NCI-H1417 (cell line): ENCODE results near the gene NTN1.

Source experiments
- DNase-seq, 3 experiments: peaks; one replicate each; lab custom pipeline; 2025; lab: John Stamatoyannopoulos, UW

Gene NTN1

GRCh38 chr17:9037736-9038135 is 16.4 kb downstream of the NTN1 start:
- no peak for DNase-seq

GRCh38 chr17:9038380-9038779 is 17.1 kb downstream of the NTN1 start:
- DNase-seq: no peak

DNA sequence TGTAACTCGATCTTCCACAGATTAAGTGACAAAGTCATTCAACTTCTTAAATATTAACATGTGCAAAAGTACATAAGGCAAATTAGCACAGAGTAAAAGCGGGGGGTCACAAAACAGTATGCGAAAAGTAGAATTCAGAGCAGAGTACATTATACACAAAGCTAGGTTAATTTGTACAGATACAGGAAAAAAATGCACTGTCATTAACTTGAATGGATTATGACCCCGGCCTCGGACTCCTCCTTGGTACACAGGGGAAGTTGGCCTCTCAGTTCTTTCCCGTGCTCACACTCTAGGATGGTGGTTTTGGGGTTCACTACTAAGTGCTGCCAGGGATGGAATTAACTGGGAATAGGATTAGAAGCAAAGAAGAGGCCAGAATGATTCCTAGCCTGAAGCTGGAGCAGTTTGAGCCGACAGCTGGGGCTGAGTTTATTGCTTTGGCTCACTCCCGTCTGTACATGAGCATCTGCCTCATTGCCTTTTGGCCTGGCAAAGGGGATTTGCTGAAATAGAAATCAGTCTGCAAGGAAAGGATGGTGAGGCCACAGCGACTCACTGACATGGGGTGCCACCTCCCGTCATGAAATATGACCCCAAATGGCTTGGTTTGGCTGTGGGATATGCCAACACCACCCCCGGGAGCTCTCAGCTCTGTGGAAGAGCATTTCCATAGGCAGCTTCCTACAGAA is 23.6 kb downstream of the NTN1 start:
- DNase-seq: no peak

DNA sequence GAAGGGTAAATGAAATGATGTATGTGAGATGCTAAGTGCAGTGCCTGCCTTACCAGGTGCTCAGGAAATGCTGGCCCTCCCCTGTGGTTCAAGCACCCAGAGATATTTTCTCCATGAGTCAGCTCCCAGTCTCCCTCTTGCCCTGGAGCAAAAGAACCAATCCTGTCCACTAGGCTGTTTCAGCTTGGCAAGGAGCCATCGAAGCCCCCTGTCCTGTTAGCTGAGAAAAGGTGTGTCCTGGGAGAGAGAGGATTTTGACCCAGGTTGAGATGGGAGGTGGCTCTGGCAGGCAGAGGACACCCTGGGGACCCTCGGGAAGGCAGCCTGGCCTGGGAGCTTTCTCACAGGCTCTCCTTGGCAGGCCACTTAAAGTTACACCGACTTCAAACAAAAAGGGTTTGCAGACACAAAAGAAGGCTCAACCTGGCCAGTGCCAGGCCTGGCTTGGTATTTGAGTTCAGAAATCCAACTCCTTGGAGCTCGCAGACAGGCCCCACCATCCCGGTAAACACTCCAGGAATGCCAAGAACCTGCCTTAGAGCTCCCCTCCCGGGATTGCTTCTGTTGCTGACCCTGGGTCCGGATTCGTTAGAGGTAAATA is 29.6 kb downstream of the NTN1 start:
- DNase-seq: no peak

DNA sequence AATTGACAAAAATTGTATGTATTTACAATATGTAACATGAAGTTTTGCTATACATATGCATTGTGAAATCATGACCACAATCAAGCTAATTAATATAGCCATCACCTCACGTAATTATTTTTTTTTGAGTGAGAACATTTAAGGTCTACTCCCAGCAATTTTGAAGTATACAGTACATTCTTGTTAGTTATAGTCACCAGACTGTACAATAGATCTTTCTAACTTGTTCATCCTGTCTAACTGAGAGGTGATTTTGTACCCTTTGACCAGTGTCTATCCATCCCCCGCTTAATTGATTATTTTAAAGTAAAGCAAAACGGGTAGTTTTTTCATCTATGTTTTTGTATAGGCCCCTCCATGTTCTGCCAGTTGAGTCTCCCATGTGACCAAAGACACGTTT is 30.3 kb downstream of the NTN1 start:
- no peak for DNase-seq

- DNase-seq: no peak
Observed at GRCh38 chr17:9052921-9053320, 31.6 kb downstream of the NTN1 start.

DNA sequence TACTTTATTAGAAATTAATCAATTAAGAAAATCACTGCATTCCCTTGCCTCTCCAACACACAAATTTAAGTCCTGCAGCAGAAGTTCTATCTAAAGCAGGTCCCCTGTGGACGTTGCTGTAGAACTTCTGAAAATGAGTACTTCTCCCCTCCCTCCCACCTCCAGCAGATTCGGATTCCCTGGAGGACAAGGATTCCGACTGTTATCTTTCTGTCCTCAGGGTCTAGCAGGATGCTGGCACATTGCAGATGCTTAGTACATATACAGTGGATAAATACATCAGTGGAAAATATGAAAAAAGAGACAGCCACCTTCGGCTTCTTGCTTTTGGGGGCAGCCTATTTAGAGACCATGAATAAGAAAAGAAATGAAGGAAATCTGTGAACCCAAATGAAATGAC is 32.1 kb downstream of the NTN1 start:
- no peak for DNase-seq

- DNase-seq: no peak
Observed at GRCh38 chr17:9054126-9054975, 33.0 kb downstream of the NTN1 start.

DNA sequence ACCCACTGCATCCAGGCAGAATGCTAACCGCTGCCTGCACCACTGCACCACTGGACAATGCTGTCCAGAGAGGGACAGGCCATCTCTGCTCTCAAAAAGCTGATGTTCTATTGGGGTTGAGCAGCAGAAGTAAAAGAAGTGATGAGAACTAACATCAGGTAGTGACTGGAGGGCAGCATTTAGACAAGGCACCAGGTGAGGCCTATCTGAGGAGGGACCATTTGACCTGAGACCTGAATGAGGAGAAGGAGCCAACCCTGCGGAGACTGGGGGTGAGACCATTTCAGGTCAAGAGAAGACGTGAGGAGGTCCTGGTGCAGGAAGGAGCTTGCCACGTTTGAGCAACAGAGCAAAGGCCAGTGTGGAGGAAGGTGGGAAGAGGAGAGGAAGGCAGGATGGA is 34.0 kb downstream of the NTN1 start:
- no peak for DNase-seq

DNA sequence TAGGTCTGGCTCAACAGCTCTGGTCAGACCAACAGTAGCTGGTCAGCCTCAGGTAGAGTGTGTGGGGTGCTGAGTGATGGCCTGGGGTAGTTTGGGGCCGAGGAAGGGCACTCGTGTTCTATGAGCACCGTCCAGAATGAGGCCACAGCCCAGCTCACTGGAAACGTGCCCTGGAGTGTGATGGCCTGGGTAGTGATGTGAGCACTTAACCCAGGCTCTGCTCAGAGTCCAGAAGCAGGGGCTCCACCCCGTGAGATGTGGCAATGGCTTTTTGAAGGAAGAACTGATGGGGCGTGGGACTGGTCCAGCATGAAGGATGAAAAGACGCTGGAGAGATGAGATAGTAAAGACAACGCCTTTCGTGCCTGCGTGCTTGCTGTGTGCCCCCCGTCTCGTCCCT is 35.3 kb downstream of the NTN1 start:
- no peak for DNase-seq

DNA sequence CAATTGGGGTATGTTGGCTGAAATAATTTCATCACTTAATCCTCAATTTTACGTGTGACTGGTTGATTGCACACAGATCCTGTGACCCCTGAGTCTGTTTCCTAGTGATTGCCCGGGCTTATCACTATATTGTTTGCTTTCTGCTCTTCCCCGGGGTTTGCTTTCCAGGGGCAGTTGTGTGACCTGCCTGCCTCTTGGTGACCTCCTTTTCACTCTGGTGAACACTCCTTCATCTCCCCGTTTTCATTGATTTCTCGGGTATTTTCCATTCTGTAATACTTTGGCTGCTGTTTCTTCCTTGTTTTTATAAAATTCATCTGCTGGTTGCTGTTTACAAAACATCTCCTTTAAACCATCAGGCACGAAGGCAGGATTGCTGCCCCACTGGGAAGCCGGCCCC is 36.0 kb downstream of the NTN1 start:
- no peak for DNase-seq

GRCh38 chr17:9062399-9062902 is 41.1 kb downstream of the NTN1 start:
- no peak for DNase-seq

DNA sequence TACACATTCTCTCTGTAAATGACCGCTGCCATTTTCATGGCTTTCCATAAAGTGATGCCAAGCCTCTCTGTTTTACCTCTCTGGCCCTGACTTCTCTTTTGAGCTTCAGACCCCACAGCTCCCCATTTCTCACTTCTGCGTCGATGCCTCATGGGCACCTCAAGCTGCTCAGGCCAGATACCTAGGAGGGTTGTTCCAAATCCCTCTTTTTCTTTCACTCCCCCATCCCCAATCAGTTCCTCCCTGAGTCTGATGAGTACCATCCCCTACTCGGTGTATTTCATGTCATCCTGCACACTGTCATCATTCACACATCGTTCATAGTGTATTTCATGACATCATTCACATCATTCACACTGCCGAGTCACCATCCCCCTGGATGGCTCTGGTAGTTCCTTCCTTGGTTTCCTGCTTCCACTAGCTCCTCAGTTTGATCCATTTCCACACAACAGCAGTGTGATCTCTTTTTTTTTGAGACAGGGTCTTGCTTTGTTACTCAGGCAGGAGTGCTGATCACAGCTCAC is 43.1 kb downstream of the NTN1 start:
- no peak for DNase-seq

DNA sequence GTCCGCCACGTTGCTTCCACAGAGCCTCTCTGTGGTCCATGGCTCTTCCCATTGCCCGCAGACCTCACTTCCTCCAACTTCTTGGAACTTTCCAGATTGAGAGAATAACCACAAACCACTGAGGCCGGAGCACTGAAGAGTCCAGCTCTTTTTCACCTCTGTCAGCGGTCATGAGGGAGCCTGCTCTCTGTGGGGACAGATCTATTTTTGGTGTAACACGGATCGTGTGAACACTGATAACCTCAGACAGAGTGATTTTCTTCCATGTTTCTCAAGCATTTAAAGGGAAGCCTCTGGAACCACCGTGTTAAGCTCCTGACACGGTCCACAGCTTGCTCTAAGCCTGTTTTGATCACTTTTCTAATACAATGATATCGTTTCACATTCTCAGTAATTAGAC is 49.7 kb downstream of the NTN1 start:
- no peak for DNase-seq

DNA sequence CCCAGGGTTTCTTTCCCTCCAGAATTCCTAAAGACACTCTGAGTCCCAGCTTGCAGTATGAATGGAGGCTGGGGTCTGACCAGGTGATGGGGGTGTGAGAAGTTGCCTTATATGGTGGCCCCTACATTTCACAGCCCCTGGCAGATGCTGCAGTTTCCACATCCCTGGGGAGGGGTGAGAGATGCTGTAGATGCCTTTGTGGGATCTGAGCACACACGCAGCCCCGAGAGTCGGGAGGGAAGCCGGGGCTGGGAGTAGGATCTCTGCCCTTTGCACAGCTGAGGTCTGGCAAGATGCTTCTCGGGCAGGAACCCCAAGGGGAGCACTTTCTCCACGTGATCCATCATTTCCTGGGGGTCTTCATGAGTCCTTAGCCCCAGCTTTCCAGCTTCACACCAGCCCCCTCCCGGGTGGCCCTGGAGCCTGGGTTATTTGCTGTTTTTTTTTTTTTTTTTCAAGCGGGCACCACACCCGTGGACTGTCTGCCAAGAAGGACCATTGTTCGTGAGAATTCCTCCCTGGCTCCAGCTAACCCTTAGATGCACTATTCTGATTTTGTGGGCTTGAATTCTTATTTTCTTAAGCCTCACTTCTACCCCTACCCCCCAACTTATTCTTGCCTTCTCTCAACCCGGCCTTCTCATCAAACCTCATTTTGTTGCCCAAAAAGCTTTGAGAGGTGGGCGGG is 50.6 kb downstream of the NTN1 start:
- no peak for DNase-seq

DNA sequence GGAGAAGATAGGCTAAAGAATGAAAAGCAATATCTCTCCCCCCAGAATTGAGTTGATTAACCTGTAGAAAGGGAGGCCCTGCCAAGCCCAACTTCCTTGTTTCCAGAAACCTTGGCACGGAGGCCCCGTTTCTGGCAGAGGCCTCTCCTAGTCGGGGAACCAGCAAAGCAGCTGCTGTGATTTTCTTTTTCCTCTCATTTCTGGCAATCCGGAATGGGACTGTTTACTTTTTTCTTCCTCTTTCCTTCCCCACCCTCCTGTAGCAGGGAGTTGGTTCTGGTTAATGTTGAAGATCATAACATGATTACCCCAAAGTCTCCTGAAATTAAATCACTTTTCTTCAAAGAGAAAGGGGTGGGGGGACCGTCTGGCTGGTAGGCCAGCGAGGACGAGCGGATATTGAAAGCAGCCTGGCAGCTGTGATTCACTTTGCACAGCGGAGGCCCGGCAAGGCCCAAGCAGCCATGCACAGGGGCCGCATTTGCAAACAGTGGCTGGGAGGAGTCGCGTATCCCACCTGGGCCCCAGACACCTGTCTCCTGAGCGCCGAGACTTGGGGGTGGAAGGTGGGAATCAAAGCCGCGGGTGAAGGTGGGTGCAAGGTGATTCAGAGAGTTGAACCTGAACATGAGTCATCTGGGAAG is 51.5 kb downstream of the NTN1 start:
- no peak for DNase-seq

DNA sequence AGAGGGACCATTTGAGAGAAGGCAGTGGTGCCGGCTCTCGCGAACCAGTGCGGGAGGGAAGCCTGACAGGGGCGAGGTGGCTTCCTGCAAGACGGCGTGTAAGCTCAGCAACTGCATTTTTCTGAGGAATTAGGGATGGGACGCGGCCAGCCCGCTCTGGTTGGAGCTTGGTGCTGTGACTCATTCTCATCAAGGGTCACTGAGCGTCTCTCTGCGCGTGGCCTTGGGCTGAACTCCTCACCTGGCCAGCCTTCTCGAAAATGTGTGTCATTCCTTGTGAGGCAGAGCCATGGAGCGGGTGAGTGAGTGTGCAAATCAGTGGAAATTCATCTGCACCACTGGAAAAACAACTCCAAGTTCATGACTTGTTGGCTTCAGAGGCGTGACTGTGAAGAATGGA is 52.8 kb downstream of the NTN1 start:
- DNase-seq: no peak

- DNase-seq: no peak
Observed at GRCh38 chr17:9079461-9080103, 58.3 kb downstream of the NTN1 start.

- no peak for DNase-seq
Observed at GRCh38 chr17:9080296-9080914, 59.1 kb downstream of the NTN1 start.

GRCh38 chr17:9080983-9081382 is 59.7 kb downstream of the NTN1 start:
- no peak for DNase-seq

DNA sequence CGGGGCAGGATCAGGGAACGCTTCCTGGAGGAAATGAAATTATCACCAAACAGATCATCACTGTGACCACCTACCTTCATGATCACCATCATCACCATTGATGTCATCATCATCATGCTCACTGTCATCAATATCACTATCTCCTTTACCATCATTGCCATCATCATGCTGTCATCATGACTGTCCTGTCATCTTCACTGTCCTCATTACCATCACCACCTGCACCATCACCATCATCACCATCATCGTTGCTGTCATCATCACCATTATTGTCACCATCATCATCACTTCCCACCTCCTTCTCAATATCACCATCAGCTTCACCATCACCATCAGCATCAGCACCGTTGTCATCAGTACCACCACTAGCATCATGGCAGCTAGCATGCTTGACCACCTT is 65.3 kb downstream of the NTN1 start:
- DNase-seq: no peak
